ENCODE data around the gene ZNF19. TPM values are rescaled to one million over a fixed set of nuclear protein-coding genes. Genes with fewer than 3 reads are reported as not detected.

Gene ZNF19
- total RNA-seq, 1 experiment from 2014 or later: 5.4 TPM

- TF ChIP-seq REST (IDR thresholded peaks at IDR 0.05; ENCODE audit: low read depth) (no peak), SRF (IDR thresholded peaks at IDR 0.05; ENCODE audit: low read depth) (peak; percentile 85), TCF7L2 (IDR thresholded peaks at IDR 0.05; ENCODE audit: borderline replicate concordance, extremely low read depth, insufficient read depth, insufficient read length) (peak; percentile 26), EGR1 (IDR thresholded peaks at IDR 0.05; ENCODE audit: low read depth) (no peak), JUND (IDR thresholded peaks at IDR 0.05) (no peak), SIN3A (IDR thresholded peaks at IDR 0.05; ENCODE audit: low read depth) (peak; percentile 95), ZFX (IDR thresholded peaks at IDR 0.05) (peak; percentile 60; the same call in 1 of the 2 replicates)
Measured at GRCh38 chr16:71461686-71462648, 27.2 kb downstream of the ZNF19 start, which contains the start of gene ZNF23 (continued).

- Histone ChIP-seq H3K9ac (ENCODE audit: low read length) (peak overlapping the region; percentile 96), H3K36me3 (ENCODE audit: control insufficient read depth in 1 of 2, insufficient read depth in 2 of 2, low read length in 2 of 2) (no peaks in the 10 kb centered on the region), H3K27ac (ENCODE audit: low read depth, low read length) (no peak overlapping the region), H3K4me2 (ENCODE audit: low read length) (peak overlapping the region; percentile 91), H3K4me3 (replicated peaks in 1 of 2; ENCODE audit: low read depth in 1 of 2, low read length in 2 of 2) (peak overlapping the region; percentile 92 to 95), H2AFZ (ENCODE audit: low read depth, low read length, poor library complexity, severe bottlenecking) (no peak overlapping the region), H3K9me2 (ENCODE audit: insufficient read depth) (no peaks in the 10 kb centered on the region), H3K4me1 (ENCODE audit: control insufficient read depth in 1 of 2, insufficient read depth in 2 of 2, low read length in 2 of 2) (peaks cover 3 to 15% of the 10 kb centered on the region in 2 experiments; a peak in 3 of 4 replicates), H3K27me3 (ENCODE audit: insufficient read depth, low read length) (no peaks in the 10 kb centered on the region), H3K9me3 (ENCODE audit: control insufficient read depth in 1 of 2, insufficient read depth in 1 of 2, low read depth in 1 of 2, low read length in 2 of 2) (no peaks in the 10 kb centered on the region), H3K79me2 (ENCODE audit: insufficient read depth, low read length) (peaks cover 27% of the 10 kb centered on the region), H4K20me1 (ENCODE audit: insufficient read depth) (0 out of 2 replicates have a peak, but pooled peaks cover 6% of the 10 kb centered on the region)
- no peak for ATAC-seq
- no peak for DNase-seq (ENCODE audit: low read depth, low spot score)
- CTCF ChIA-PET: no interaction called here
- RAD21 ChIA-PET (ENCODE audit: low non-redundant PET in 1 of 2, low total read pairs in 2 of 2, uncharacterized antibody in 2 of 2, unreplicated experiment in 2 of 2): no interaction called here
- intact Hi-C loops (cut with micrococcal nuclease): no loop called here
- POLR2A ChIA-PET: interaction anchor here (2.2 kb wide), 1 partner anchor 23 kb away, joined by 11 read pairs; no protein-coding TSS in a partner anchor
- BruUV-seq (replicated peaks): no TSS peak
- TF ChIP-seq CTCF (IDR thresholded peaks at IDR 0.05 in 2 of 3, conservative IDR thresholded peaks at IDR 0.05 in 1 of 3; ENCODE audit: borderline replicate concordance in 1 of 3, insufficient read depth in 1 of 3, low read depth in 2 of 3, low read length in 2 of 3) (no peak), SRF (IDR thresholded peaks at IDR 0.05; ENCODE audit: low read depth) (no peak), MAX (IDR thresholded peaks at IDR 0.05) (no peak), EGR1 (IDR thresholded peaks at IDR 0.05; ENCODE audit: low read depth) (no peak), ELF1 (IDR thresholded peaks at IDR 0.05; ENCODE audit: borderline replicate concordance, low read depth) (no peak), EZH2phosphoT487 (IDR thresholded peaks at IDR 0.05; ENCODE audit: borderline replicate concordance) (no peak), ATF3 (IDR thresholded peaks at IDR 0.05) (no peak), ZBTB33 (IDR thresholded peaks at IDR 0.05; ENCODE audit: extremely low read depth, insufficient replicate concordance, low read length) (no peak), JUND (IDR thresholded peaks at IDR 0.05) (no peak), FOSL1 (IDR thresholded peaks at IDR 0.05; ENCODE audit: low read depth) (no peak), TCF7L2 (IDR thresholded peaks at IDR 0.05; ENCODE audit: borderline replicate concordance, extremely low read depth, insufficient read depth, insufficient read length) (no peak), SIN3A (IDR thresholded peaks at IDR 0.05; ENCODE audit: low read depth) (no peak)
Measured at GRCh38 chr16:71460941-71461340, 28.2 kb downstream of the ZNF19 start.
